PC-9 (cell line): ENCODE measurements around the gene OPN4. TPM values are rescaled to one million over a fixed set of nuclear protein-coding genes. Genes with fewer than 3 reads are reported as not detected.
"Not testable (repeated sequence)": the region's sequence is repeated elsewhere in the genome, so short reads cannot be mapped to it uniquely, and the experiment has no call there.

Source experiments
- BruUV-seq: library from RNA; stranded (reverse); fragments of 400-500 nt; replicated peaks from 2 replicates; lab custom pipeline; 2021; lab: Mats Ljungman, UMichigan
- CTCF ChIA-PET: fragments of 300-600 bp; sonication (Branson Sonifier 250); formaldehyde crosslinking; loops from one replicate; lab custom pipeline; 2022; ENCODE audit warnings: antibody characterized with exemption; lab: Charles Lee
- POLR2A ChIA-PET: fragments of 300-600 bp; sonication (Branson Sonifier 250); formaldehyde crosslinking; loops from one replicate; lab custom pipeline; 2022; ENCODE audit warnings: antibody characterized with exemption; ENCODE audit not compliant: unreplicated experiment; lab: Charles Lee
- DNase-seq, 2 experiments: peaks; one replicate each; pipeline versions ENCODE4 v3.0.0 to v3.0.0-alpha.2; 2015 to 2022; ENCODE audit warnings: mixed read lengths in 1 of 2
- H2AFZ ChIP-seq: fragments of 200-600 bp; sonication (generic); 2 replicates; pipeline ENCODE4 v1.8.1; 2017; ENCODE audit warnings: antibody characterized with exemption
- H3F3A ChIP-seq: fragments of 200-600 bp; sonication (generic); 2 replicates; pipeline ENCODE4 v1.8.1; 2017; ENCODE audit warnings: antibody characterized with exemption, mild to moderate bottlenecking, low read depth; ENCODE audit not compliant: insufficient read depth
- H3K27ac ChIP-seq: fragments of 200-600 bp; sonication (generic); 2 replicates; pipeline ENCODE4 v1.6.1; 2016; ENCODE audit warnings: mixed run types
- H3K27me3 ChIP-seq: fragments of 200-600 bp; sonication (generic); 2 replicates; pipeline ENCODE4 v1.6.1; 2016; ENCODE audit warnings: low read depth, mixed run types; ENCODE audit not compliant: insufficient read depth
- H3K36me3 ChIP-seq: fragments of 200-600 bp; sonication (generic); 2 replicates; pipeline ENCODE4 v1.6.1; 2016; ENCODE audit warnings: low read depth, mixed run types
- H3K4me1 ChIP-seq: fragments of 200-600 bp; sonication (generic); replicated peaks from 2 replicates; pipeline ENCODE4 v1.6.1; 2016; ENCODE audit warnings: mixed run types; ENCODE audit not compliant: insufficient read depth
- H3K4me2 ChIP-seq: fragments of 200-600 bp; sonication (generic); 2 replicates; pipeline ENCODE4 v1.6.1; 2017; ENCODE audit warnings: mixed run types
- H3K4me3 ChIP-seq: fragments of 200-600 bp; sonication (generic); 2 replicates; pipeline ENCODE4 v1.6.1; 2016; ENCODE audit warnings: mixed run types
- H3K79me2 ChIP-seq: fragments of 200-600 bp; sonication (generic); 2 replicates; pipeline ENCODE4 v1.6.1; 2017; ENCODE audit warnings: low read depth, mixed run types
- H3K9me2 ChIP-seq: fragments of 200-600 bp; sonication (generic); 2 replicates; pipeline ENCODE4 v1.8.1; 2017; ENCODE audit warnings: mild to moderate bottlenecking; ENCODE audit not compliant: insufficient read depth
- H3K9me3 ChIP-seq: fragments of 200-600 bp; sonication (generic); 2 replicates; pipeline ENCODE4 v1.8.1; 2016; ENCODE audit warnings: low read depth; ENCODE audit not compliant: insufficient read depth
- H4K20me1 ChIP-seq: fragments of 200-600 bp; sonication (generic); 2 replicates; pipeline ENCODE4 v1.8.1; 2017; ENCODE audit not compliant: insufficient read depth
- EZH2 ChIP-seq: fragments of 200-600 bp; sonication (generic); IDR thresholded peaks from 2 replicates; pipeline ENCODE4 v1.8.0; 2017; ENCODE audit warnings: antibody characterized with exemption, low read depth
- intact Hi-C: fragments of 100-400 bp; cut with micrococcal nuclease; formaldehyde crosslinking; loops from one replicate; pipeline ENCODE4 v1.10.0; 2022; ENCODE audit not compliant: unreplicated experiment
- total RNA-seq: library from RNA; stranded (reverse); gene quantifications from 2 replicates; pipeline ENCODE4 v1.2.3, GENCODE V29; 2021
- TF ChIP-seq, protein P1 (sequence below): fragments of 200-600 bp; sonication (generic); conservative IDR thresholded peaks from 2 replicates; pipeline ENCODE4 v1.6.1; 2017; ENCODE audit warnings: mixed run types, antibody characterized with exemption, mild to moderate bottlenecking, moderate library complexity

The OPN4 gene
- total RNA-seq, 1 experiment from 2014 or later, result 0.15 TPM

- H3K9me3 ChIP-seq, result no peaks in the 10 kb centered on the region
- H3K79me2 ChIP-seq, result no peaks in the 10 kb centered on the region
- H3F3A ChIP-seq, result no peaks in the 10 kb centered on the region; the same call in 1 of the 2 replicates
- H3K9me2 ChIP-seq, result no peaks in the 10 kb centered on the region
- H4K20me1 ChIP-seq, result no peaks in the 10 kb centered on the region
- no peaks in the 10 kb centered on the region for H3K27me3 ChIP-seq
- H3K4me3 ChIP-seq, result no peak overlapping the region
- H3K4me2 ChIP-seq, result no peak overlapping the region
- H3K4me1 ChIP-seq, result no peaks in the 10 kb centered on the region
- no peak overlapping the region for H2AFZ ChIP-seq
- no TSS peak for BruUV-seq
- CTCF ChIA-PET, result no interaction called here
- intact Hi-C loops, result no loop called here
- POLR2A ChIA-PET, result no interaction called here
- TF ChIP-seq, protein P1, sequence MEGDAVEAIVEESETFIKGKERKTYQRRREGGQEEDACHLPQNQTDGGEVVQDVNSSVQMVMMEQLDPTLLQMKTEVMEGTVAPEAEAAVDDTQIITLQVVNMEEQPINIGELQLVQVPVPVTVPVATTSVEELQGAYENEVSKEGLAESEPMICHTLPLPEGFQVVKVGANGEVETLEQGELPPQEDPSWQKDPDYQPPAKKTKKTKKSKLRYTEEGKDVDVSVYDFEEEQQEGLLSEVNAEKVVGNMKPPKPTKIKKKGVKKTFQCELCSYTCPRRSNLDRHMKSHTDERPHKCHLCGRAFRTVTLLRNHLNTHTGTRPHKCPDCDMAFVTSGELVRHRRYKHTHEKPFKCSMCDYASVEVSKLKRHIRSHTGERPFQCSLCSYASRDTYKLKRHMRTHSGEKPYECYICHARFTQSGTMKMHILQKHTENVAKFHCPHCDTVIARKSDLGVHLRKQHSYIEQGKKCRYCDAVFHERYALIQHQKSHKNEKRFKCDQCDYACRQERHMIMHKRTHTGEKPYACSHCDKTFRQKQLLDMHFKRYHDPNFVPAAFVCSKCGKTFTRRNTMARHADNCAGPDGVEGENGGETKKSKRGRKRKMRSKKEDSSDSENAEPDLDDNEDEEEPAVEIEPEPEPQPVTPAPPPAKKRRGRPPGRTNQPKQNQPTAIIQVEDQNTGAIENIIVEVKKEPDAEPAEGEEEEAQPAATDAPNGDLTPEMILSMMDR, result no peak
- no peak for TF ChIP-seq EZH2
- no peak for DNase-seq
- H3K27ac ChIP-seq, result no peak overlapping the region
- H3K36me3 ChIP-seq, result no peaks in the 10 kb centered on the region
Observed at GRCh38 chr10:86614853-86615252, 39.5 kb upstream of the OPN4 start.

- CTCF ChIA-PET, result not testable (repeated sequence)
Observed at GRCh38 chr10:86617278-86617677, 37.1 kb upstream of the OPN4 start.

GRCh38 chr10:86628311-86628710, 26.0 kb upstream of the OPN4 start:
- Histone ChIP-seq H3K4me1 (no peaks in the 10 kb centered on the region), H3K4me3 (no peak overlapping the region), H2AFZ (no peak overlapping the region), H3K79me2 (no peaks in the 10 kb centered on the region), H3K27me3 (no peaks in the 10 kb centered on the region), H3K4me2 (no peak overlapping the region), H3K27ac (no peak overlapping the region), H3K9me2 (no peaks in the 10 kb centered on the region), H3K36me3 (no peaks in the 10 kb centered on the region), H3K9me3 (no peaks in the 10 kb centered on the region), H4K20me1 (no peaks in the 10 kb centered on the region), H3F3A (no peaks in the 10 kb centered on the region)
- no peak for DNase-seq
- ChIA-PET CTCF (no interaction called here), POLR2A (no interaction called here)
- no TSS peak for BruUV-seq
- intact Hi-C loops, result no loop called here
- TF ChIP-seq, protein P1, result no peak
- TF ChIP-seq EZH2, result no peak

More at GRCh38 chr10:86617278-86617677, 37.1 kb upstream of the OPN4 start:
- H3K36me3 ChIP-seq, H3K4me2 ChIP-seq, H3F3A ChIP-seq, H3K27me3 ChIP-seq, DNase-seq, H3K4me1 ChIP-seq, H3K9me3 ChIP-seq, H3K9me2 ChIP-seq, intact Hi-C loops, H3K4me3 ChIP-seq, POLR2A ChIA-PET, H3K79me2 ChIP-seq, BruUV-seq, H4K20me1 ChIP-seq, H3K27ac ChIP-seq, H2AFZ ChIP-seq: not testable (repeated sequence)

- no TSS peak for BruUV-seq
Observed at GRCh38 chr10:86630079-86630478, 24.3 kb upstream of the OPN4 start.

More at GRCh38 chr10:86630079-86630478, 24.3 kb upstream of the OPN4 start:
- Histone ChIP-seq H3K9me2 (no peaks in the 10 kb centered on the region), H3K4me1 (peaks cover 5% of the 10 kb centered on the region), H3F3A (peaks cover 2% of the 10 kb centered on the region; the same call in 1 of the 2 replicates), H3K27me3 (no peaks in the 10 kb centered on the region), H3K4me3 (no peak overlapping the region), H2AFZ (no peak overlapping the region), H3K36me3 (no peaks in the 10 kb centered on the region), H3K9me3 (no peaks in the 10 kb centered on the region), H4K20me1 (no peaks in the 10 kb centered on the region), H3K27ac (no peak overlapping the region), H3K79me2 (no peaks in the 10 kb centered on the region), H3K4me2 (no peak overlapping the region)
- TF ChIP-seq EZH2, result no peak
- TF ChIP-seq, protein P1, result no peak
- no peak for DNase-seq
- POLR2A ChIA-PET, result no interaction called here
- CTCF ChIA-PET, result no interaction called here
- intact Hi-C loops, result no loop called here
